ENCODE measurements around the gene ZNF716.
"Not testable (repeated sequence)": the region's sequence is repeated elsewhere in the genome, so short reads cannot be mapped to it uniquely, and the experiment has no call there.

The ZNF716 gene

DNA sequence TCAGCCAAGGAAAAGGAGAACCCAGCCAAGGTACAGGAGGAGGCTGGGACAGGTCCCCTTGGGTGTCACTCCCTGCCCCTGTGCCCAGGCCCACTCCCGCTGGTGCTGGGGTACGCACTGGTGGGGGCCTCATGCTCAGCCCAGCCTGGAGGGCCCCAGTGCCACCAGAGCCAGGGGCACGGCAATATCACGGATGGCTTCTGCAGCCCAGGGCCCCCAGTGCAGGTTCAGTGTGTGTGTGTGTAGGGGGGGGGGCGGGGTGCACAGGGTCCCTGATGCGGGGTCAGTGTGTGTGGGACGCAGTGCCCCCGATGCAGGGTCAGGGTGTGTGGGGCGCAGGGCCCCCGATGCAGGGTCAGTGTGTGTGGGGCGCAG, 23.4 kb upstream of the ZNF716 start:
- DNase-seq (ENCODE audit: low spot score), result no peak

DNA sequence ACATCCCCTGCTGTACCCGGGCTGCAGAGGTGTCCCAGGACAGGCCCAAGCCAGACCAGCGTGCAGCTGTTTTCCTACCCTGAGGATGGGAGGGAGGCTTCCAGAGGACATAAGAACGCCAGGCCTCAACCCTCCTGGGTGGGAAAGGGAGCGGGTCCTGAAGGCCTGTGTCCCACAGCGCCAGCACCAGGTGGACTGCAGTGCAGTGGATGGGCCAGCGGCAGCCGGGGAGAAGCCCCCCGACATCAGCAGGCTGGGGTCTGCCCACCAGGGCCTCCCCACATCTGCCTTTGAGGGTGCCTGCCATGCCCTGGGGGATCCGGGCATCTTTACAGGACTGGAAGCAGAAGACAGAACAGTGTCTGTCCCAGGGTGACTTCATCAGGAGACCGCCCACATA, 22.8 kb upstream of the ZNF716 start:
- no peak for DNase-seq (ENCODE audit: low spot score)

- DNase-seq (ENCODE audit: low spot score), result no peak
Observed at GRCh38 chr7:57427594-57427993, 22.4 kb upstream of the ZNF716 start.

GRCh38 chr7:57432583-57432982, 17.4 kb upstream of the ZNF716 start:
- DNase-seq (ENCODE audit: low spot score), result no peak

GRCh38 chr7:57437581-57437980, 12.4 kb upstream of the ZNF716 start:
- no peak for DNase-seq (ENCODE audit: low spot score)

DNA sequence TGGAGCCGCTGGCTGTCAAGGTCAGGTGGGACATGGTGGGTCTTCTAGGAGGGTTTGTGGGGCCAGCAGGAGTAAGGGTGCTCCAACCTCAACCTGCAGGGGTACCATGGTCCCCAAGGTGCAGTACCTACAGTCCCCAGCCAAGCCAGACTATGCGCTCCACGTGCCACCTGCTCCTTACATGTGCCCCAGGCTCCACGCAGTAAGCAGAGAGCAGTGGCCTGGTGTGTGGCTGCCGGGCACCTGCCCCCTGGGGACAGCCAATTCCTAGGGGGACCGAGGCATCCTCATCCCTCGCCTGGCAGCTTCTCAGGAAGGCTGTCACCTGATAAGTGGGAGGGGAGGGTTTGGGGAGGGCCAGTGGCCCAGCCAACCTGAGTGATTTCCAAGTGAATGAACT, 11.7 kb upstream of the ZNF716 start:
- no peak for DNase-seq (ENCODE audit: low spot score)

- no peak for DNase-seq (ENCODE audit: low spot score)
Observed at GRCh38 chr7:57443567-57443966, 6.4 kb upstream of the ZNF716 start.

DNA sequence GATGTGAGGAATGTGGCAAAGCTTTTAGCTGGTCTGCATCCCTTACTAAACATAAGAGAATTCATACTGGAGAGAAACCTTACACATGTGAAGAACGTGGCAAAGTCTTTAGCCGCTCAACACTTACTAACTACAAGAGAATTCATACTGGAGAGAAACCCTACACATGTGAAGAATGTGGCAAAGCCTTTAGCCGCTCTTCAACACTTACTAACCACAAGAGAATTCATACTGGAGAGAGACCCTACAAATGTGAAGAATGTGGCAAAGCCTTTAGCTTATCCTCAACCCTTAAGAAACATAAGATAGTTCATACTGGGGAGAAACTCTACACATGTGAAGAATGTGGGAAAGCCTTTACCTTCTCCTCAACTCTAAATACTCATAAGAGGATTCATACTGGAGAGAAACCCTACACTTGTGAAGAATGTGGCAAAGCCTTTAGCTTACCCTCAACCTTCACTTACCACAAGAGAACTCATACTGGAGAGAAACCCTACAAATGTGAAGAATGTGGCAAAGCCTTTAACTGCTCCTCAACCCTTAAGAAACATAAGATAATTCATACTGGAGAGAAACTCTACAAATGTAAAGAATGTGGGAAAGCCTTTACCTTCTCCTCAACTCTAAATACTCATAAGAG, 19.3 kb downstream of the ZNF716 start:
- DNase-seq (ENCODE audit: low spot score), result not testable (repeated sequence)

GRCh38 chr7:57480304-57480703, 30.3 kb downstream of the ZNF716 start:
- not testable (repeated sequence) for DNase-seq (ENCODE audit: low spot score)

- DNase-seq (ENCODE audit: low spot score), result not testable (repeated sequence)
Observed at GRCh38 chr7:57485022-57485421, 35.0 kb downstream of the ZNF716 start.

GRCh38 chr7:57487957-57488356, 38.0 kb downstream of the ZNF716 start:
- no peak for DNase-seq (ENCODE audit: low spot score)

- DNase-seq (ENCODE audit: low spot score), result not testable (repeated sequence)
Observed at GRCh38 chr7:57495111-57495510, 45.1 kb downstream of the ZNF716 start.

DNA sequence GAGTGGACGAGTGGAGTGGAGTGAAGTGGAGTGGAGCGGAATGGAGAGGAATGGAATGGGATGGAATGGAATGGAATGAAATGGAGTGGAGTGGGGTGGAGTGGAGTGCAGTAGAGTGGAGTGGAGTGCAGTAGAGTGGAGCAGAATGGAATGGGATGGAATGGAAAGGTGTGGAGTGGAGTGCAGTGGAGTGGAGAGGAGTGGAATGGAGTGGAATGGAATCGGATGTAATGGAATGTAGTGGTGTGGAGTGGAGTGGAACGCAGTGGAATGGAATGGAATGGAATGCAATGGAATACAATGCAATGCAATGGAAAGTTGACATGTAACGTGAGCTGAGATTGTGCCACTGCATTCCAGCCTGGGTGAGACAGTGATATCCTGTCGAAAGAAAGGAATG, 46.4 kb downstream of the ZNF716 start:
- DNase-seq (ENCODE audit: low spot score), result no peak

DNA sequence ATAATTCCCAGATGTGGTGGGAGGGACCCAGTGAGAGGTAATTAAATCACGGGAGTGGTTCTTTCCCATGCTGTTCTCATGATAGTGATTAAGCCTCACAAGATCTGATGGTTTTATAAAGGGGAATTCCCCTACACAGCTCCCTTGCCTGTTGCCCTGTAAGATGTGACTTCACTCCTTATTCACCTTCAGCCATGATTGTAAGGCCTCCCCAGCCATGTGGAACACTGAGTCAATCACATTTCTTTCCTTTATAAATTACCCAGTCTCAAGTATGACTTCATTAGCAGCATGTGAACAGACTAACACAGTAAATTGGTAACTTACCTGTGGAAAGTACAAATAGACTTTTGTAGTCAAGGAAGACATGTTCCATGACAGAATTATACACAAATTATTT, 55.2 kb downstream of the ZNF716 start:
- no peak for DNase-seq (ENCODE audit: low spot score)
